ENCODE measurements around the gene INPP4A.

Gene INPP4A

DNA sequence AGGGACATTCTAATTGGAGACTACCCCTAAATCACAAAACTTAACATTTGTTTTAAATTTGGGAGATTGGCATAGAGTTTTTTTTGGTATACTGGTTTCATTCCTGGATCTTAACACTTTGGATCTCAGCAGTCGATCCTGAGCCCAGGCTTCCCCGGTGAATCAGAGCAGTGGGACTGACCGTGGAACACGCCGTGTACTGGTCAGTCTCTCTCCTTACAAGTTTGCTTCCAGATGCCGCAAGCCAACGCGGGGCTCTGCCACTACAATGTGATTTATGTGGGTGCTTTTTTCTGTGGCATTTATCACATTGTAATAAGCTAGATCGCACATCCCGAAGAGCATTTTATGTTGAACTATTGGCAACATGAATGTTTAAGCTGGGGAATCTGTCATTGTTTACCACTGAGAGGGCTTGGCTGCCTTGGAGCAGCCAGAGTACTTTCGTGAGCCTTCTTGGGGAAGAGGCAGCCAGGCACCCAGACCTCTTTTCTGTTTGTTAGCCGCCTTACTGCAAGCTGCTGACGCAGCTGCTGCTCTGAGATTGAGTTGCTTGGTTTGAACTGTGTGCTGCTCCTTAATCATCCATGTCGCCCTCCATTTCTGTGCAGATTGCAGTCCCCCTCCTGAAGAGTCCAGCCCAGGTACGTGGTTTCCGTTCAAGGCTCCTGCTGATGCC, 114.3 kb downstream of the INPP4A start (continued):
- TF ChIP-seq, protein P1, sequence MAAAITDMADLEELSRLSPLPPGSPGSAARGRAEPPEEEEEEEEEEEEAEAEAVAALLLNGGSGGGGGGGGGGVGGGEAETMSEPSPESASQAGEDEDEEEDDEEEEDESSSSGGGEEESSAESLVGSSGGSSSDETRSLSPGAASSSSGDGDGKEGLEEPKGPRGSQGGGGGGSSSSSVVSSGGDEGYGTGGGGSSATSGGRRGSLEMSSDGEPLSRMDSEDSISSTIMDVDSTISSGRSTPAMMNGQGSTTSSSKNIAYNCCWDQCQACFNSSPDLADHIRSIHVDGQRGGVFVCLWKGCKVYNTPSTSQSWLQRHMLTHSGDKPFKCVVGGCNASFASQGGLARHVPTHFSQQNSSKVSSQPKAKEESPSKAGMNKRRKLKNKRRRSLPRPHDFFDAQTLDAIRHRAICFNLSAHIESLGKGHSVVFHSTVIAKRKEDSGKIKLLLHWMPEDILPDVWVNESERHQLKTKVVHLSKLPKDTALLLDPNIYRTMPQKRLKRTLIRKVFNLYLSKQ (tag by site-specific recombination; IDR thresholded peaks at IDR 0.05; ENCODE audit: borderline replicate concordance) = no peak
- TF ChIP-seq, protein P2, sequence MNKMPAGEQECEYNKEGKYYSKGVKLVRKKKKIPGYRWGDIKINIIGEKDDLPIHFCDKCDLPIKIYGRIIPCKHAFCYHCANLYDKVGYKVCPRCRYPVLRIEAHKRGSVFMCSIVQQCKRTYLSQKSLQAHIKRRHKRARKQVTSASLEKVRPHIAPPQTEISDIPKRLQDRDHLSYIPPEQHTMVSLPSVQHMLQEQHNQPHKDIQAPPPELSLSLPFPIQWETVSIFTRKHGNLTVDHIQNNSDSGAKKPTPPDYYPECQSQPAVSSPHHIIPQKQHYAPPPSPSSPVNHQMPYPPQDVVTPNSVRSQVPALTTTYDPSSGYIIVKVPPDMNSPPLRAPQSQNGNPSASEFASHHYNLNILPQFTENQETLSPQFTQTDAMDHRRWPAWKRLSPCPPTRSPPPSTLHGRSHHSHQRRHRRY (tag by site-specific recombination; IDR thresholded peaks at IDR 0.05) = no peak
- TF ChIP-seq ZFP69B (tag by site-specific recombination; IDR thresholded peaks at IDR 0.05) (no peak), ZNF600 (tag by site-specific recombination; IDR thresholded peaks at IDR 0.05) (no peak), ZNF394 (tag by site-specific recombination; IDR thresholded peaks at IDR 0.05; ENCODE audit: borderline replicate concordance) (no peak), ZNF660 (tag by site-specific recombination; IDR thresholded peaks at IDR 0.05) (no peak), ZNF341 (tag by site-specific recombination; IDR thresholded peaks at IDR 0.05; ENCODE audit: low read depth) (no peak), ZNF23 (tag by site-specific recombination; IDR thresholded peaks at IDR 0.05; ENCODE audit: borderline replicate concordance) (no peak)
- TF ChIP-seq, protein P3, sequence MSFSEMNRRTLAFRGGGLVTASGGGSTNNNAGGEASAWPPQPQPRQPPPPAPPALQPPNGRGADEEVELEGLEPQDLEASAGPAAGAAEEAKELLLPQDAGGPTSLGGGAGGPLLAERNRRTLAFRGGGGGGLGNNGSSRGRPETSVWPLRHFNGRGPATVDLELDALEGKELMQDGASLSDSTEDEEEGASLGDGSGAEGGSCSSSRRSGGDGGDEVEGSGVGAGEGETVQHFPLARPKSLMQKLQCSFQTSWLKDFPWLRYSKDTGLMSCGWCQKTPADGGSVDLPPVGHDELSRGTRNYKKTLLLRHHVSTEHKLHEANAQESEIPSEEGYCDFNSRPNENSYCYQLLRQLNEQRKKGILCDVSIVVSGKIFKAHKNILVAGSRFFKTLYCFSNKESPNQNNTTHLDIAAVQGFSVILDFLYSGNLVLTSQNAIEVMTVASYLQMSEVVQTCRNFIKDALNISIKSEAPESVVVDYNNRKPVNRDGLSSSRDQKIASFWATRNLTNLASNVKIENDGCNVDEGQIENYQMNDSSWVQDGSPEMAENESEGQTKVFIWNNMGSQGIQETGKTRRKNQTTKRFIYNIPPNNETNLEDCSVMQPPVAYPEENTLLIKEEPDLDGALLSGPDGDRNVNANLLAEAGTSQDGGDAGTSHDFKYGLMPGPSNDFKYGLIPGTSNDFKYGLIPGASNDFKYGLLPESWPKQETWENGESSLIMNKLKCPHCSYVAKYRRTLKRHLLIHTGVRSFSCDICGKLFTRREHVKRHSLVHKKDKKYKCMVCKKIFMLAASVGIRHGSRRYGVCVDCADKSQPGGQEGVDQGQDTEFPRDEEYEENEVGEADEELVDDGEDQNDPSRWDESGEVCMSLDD (tag by site-specific recombination; IDR thresholded peaks at IDR 0.05) = no peak
- TF ChIP-seq, protein P4, sequence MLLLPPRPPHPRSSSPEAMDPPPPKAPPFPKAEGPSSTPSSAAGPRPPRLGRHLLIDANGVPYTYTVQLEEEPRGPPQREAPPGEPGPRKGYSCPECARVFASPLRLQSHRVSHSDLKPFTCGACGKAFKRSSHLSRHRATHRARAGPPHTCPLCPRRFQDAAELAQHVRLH (tag by site-specific recombination; IDR thresholded peaks at IDR 0.05) = no peak
- TF ChIP-seq, protein P5, sequence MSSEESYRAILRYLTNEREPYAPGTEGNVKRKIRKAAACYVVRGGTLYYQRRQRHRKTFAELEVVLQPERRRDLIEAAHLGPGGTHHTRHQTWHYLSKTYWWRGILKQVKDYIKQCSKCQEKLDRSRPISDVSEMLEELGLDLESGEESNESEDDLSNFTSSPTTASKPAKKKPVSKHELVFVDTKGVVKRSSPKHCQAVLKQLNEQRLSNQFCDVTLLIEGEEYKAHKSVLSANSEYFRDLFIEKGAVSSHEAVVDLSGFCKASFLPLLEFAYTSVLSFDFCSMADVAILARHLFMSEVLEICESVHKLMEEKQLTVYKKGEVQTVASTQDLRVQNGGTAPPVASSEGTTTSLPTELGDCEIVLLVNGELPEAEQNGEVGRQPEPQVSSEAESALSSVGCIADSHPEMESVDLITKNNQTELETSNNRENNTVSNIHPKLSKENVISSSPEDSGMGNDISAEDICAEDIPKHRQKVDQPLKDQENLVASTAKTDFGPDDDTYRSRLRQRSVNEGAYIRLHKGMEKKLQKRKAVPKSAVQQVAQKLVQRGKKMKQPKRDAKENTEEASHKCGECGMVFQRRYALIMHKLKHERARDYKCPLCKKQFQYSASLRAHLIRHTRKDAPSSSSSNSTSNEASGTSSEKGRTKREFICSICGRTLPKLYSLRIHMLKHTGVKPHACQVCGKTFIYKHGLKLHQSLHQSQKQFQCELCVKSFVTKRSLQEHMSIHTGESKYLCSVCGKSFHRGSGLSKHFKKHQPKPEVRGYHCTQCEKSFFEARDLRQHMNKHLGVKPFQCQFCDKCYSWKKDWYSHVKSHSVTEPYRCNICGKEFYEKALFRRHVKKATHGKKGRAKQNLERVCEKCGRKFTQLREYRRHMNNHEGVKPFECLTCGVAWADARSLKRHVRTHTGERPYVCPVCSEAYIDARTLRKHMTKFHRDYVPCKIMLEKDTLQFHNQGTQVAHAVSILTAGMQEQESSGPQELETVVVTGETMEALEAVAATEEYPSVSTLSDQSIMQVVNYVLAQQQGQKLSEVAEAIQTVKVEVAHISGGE (tag by site-specific recombination; conservative IDR thresholded peaks at IDR 0.05; ENCODE audit: low read depth) = no peak

DNA sequence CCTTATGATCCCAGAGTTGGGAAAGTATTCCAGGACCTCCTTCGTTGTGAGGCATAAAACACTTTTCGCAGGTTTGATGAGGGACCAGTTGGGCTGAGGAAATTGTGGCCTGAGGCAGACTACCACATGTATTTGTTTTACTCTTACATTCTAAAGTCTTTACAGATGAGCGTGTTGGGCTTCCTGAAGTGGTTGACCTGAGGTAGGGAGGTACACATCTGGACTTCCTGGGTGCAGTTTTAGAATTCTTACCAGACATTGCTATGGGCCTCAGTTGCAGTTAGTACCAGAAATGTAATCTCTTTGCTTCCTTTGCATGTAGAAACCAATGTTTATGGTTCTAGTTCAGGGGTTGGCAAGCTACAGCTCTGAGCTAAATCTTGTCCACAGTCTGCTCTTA, 114.9 kb downstream of the INPP4A start:
- TF ChIP-seq ZNF19 (tag by site-specific recombination; IDR thresholded peaks at IDR 0.05; ENCODE audit: low read depth) = no peak
- TF ChIP-seq, protein P6, sequence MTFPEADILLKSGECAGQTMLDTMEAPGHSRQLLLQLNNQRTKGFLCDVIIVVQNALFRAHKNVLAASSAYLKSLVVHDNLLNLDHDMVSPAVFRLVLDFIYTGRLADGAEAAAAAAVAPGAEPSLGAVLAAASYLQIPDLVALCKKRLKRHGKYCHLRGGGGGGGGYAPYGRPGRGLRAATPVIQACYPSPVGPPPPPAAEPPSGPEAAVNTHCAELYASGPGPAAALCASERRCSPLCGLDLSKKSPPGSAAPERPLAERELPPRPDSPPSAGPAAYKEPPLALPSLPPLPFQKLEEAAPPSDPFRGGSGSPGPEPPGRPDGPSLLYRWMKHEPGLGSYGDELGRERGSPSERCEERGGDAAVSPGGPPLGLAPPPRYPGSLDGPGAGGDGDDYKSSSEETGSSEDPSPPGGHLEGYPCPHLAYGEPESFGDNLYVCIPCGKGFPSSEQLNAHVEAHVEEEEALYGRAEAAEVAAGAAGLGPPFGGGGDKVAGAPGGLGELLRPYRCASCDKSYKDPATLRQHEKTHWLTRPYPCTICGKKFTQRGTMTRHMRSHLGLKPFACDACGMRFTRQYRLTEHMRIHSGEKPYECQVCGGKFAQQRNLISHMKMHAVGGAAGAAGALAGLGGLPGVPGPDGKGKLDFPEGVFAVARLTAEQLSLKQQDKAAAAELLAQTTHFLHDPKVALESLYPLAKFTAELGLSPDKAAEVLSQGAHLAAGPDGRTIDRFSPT (tag by site-specific recombination; IDR thresholded peaks at IDR 0.05) = no peak
- no peak for TF ChIP-seq ZNF473 (tag by site-specific recombination; IDR thresholded peaks at IDR 0.05)
- TF ChIP-seq ZNF623 (tag by site-specific recombination; IDR thresholded peaks at IDR 0.05) = no peak
- TF ChIP-seq GLIS1 (tag by site-specific recombination; IDR thresholded peaks at IDR 0.05) = no peak
- TF ChIP-seq MZF1 (tag by site-specific recombination; IDR thresholded peaks at IDR 0.05; ENCODE audit: borderline replicate concordance) = no peak
- TF ChIP-seq ZSCAN16 (tag by site-specific recombination; IDR thresholded peaks at IDR 0.05) = no peak
- TF ChIP-seq FEZF1 (tag by site-specific recombination; IDR thresholded peaks at IDR 0.05) = no peak
- TF ChIP-seq ZNF394 (tag by site-specific recombination; IDR thresholded peaks at IDR 0.05; ENCODE audit: borderline replicate concordance) = no peak
- TF ChIP-seq YY2 (tag by site-specific recombination; IDR thresholded peaks at IDR 0.05) = no peak
- TF ChIP-seq, protein P7, sequence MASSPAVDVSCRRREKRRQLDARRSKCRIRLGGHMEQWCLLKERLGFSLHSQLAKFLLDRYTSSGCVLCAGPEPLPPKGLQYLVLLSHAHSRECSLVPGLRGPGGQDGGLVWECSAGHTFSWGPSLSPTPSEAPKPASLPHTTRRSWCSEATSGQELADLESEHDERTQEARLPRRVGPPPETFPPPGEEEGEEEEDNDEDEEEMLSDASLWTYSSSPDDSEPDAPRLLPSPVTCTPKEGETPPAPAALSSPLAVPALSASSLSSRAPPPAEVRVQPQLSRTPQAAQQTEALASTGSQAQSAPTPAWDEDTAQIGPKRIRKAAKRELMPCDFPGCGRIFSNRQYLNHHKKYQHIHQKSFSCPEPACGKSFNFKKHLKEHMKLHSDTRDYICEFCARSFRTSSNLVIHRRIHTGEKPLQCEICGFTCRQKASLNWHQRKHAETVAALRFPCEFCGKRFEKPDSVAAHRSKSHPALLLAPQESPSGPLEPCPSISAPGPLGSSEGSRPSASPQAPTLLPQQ (tag by site-specific recombination; IDR thresholded peaks at IDR 0.05) = no peak
- no peak for TF ChIP-seq GFI1B (tag by site-specific recombination; IDR thresholded peaks at IDR 0.05)

More for the DNA sequence above, 114.9 kb downstream of the INPP4A start:
- Histone ChIP-seq H3K4me3 (ENCODE audit: low read depth, low read length) (no peak overlapping the region), H3K27ac (ENCODE audit: extremely low read depth, low read depth, low read length) (no peak overlapping the region), H3K36me3 (ENCODE audit: control insufficient read depth in 2 of 2, insufficient read depth in 1 of 2, low read length in 2 of 2) (peaks cover 0 to 86% of the 10 kb centered on the region in 2 experiments; a peak in 1 of 3 replicates), H3K9me3 (ENCODE audit: control insufficient read depth, insufficient read depth, low read depth, low read length) (no peaks in the 10 kb centered on the region), H3K4me1 (ENCODE audit: control insufficient read depth, insufficient read depth, low read length) (no peaks in the 10 kb centered on the region)
- POLR2A ChIA-PET = no interaction called here
- CTCF ChIA-PET = interaction anchor here (1.7 to 5.0 kb wide), 2 partner anchors 9 to 147 kb away, joined by 5 to 22 read pairs; no protein-coding TSS in a partner anchor

Measured in HEK293 (cell line).